Esophagus muscularis mucosa (tissue), 4 donors: ENCODE results near the gene TP53I13. TPM values are rescaled to one million over a fixed set of nuclear protein-coding genes. Genes with fewer than 3 reads are reported as not detected.

ENCODE experiments used
- DNase-seq: peaks from one replicate; pipeline ENCODE4 v3.0.0-alpha.2; 2017; ENCODE audit errors: extremely low spot score
- H3K27ac ChIP-seq, 4 donors: fragments of 200-600 bp; sonication (generic); replicated peaks in 1 of 4; 1 replicate in 3 of 4; 2 replicates in 1 of 4; pipeline ENCODE4 v1.5.1; 2016 to 2019; ENCODE audit warnings: mild to moderate bottlenecking in 1 of 4
- H3K27me3 ChIP-seq, 4 donors: fragments of 200-600 bp; sonication (generic); one replicate each; pipeline versions ENCODE4 v1.5.1 to v1.6.0; 2016 to 2019
- H3K36me3 ChIP-seq, 4 donors: fragments of 200-600 bp; sonication (generic); one replicate each; pipeline ENCODE4 v1.5.1; 2016 to 2019
- H3K4me1 ChIP-seq, 4 donors: fragments of 200-600 bp; sonication (generic); one replicate each; pipeline ENCODE4 v1.5.1; 2016 to 2019
- H3K4me3 ChIP-seq, 4 donors: fragments of 200-600 bp; sonication (generic); 1 replicate in 2 of 4; 2 replicates in 2 of 4; pipeline ENCODE4 v1.5.1; 2016 to 2019; ENCODE audit warnings: mild to moderate bottlenecking in 4 of 4, moderate library complexity in 1 of 4
- H3K9me3 ChIP-seq, 4 donors: fragments of 200-600 bp; sonication (generic); 1 replicate in 3 of 4; 2 replicates in 1 of 4; pipeline ENCODE4 v1.5.1; 2016 to 2019
- CTCF ChIP-seq, 3 experiments: fragments of 200-600 bp in 2 of 3; fragments of 450-650 bp in 1 of 3; sonication (generic) in 2 of 3; IDR thresholded peaks; one replicate each; pipeline ENCODE4 v1.5.1; 2017 to 2019; ENCODE audit warnings: antibody characterized with exemption in 3 of 3, mild to moderate bottlenecking in 2 of 3, moderate library complexity in 1 of 3
- EP300 ChIP-seq: sonication (generic); formaldehyde crosslinking; IDR thresholded peaks from one replicate; pipeline ENCODE4 v1.6.1; 2017; ENCODE audit warnings: antibody characterized with exemption
- POLR2A ChIP-seq: fragments of 450-650 bp; IDR thresholded peaks from one replicate; pipeline ENCODE4 v1.6.1; 2017; ENCODE audit warnings: antibody characterized with exemption, moderate library complexity, mild to moderate bottlenecking, low read depth
- POLR2AphosphoS5 ChIP-seq, 2 donors: sonication (generic); formaldehyde crosslinking; IDR thresholded peaks; one replicate each; pipeline ENCODE4 v1.6.1; 2017; ENCODE audit warnings: antibody characterized with exemption in 2 of 2
- WGBS: methylation state at CpG from one replicate; pipeline ENCODE4 v1.1.5; 2018; 5-methylcytosine and 5-hydroxymethylcytosine counted together
- intact Hi-C: fragments of 100-400 bp; cut with DNase I; formaldehyde crosslinking; loops from one replicate; pipeline ENCODE4 v1.15.1; 2023
- total RNA-seq, 4 donors: library from RNA; depleted of rRNA; stranded (reverse); fragments of >200 nt; gene quantifications; one replicate each; pipeline versions ENCODE4 v1.1.0 to v1.2.1, GENCODE V29; 2016

Gene TP53I13
- total RNA-seq, 4 donors from 2014 or later, result 40.9 to 72.6 (median 55.7) TPM

- intact Hi-C loops, result loop anchor here (5.0 to 10.0 kb wide), 2 partner anchors 37 to 156 kb away; no protein-coding TSS in a partner anchor
- peak overlapping the region in 3 of 4 donors; percentile 9 to 90 (median 15) for H3K27ac ChIP-seq
- peaks cover 84 to 93% (median 90%) of the 10 kb centered on the region in 4 donors for H3K4me1 ChIP-seq
- DNase-seq, result no peak
- TF ChIP-seq EP300, result no peak
- TF ChIP-seq POLR2A, result no peak
- TF ChIP-seq CTCF (IDR thresholded peaks at IDR 0.05), result peak; percentile 22 to 36 (median 28)
- peak; percentile 11 to 27 for TF ChIP-seq POLR2AphosphoS5 (IDR thresholded peaks at IDR 0.05)
- no peaks in the 10 kb centered on the region for H3K36me3 ChIP-seq
- H3K9me3 ChIP-seq, result no peaks in the 10 kb centered on the region
- no peak overlapping the region for H3K4me3 ChIP-seq
- peaks cover 0 to 6% (median 0%) of the 10 kb centered on the region in 4 donors for H3K27me3 ChIP-seq
Observed at GRCh38 chr17:29619251-29619650, 50.8 kb downstream of the TP53I13 start.

- peaks cover 77 to 83% (median 80%) of the 10 kb centered on the region in 4 donors for H3K4me1 ChIP-seq
- WGBS, result 89% methylated on average over 1 of the region's 4 CpGs
Observed at GRCh38 chr17:29620271-29620670, 51.8 kb downstream of the TP53I13 start.

GRCh38 chr17:29620779-29621500, 52.4 kb downstream of the TP53I13 start:
- Histone ChIP-seq H3K27me3 (peaks cover 0 to 6% (median 0%) of the 10 kb centered on the region in 4 donors), H3K4me3 (peak overlapping the region; percentile 73 to 85 (median 78)), H3K9me3 (no peaks in the 10 kb centered on the region), H3K27ac (peak overlapping the region; percentile 88 to 92 (median 90)), H3K36me3 (no peaks in the 10 kb centered on the region), H3K4me1 (peaks cover 72 to 76% (median 74%) of the 10 kb centered on the region in 4 donors)
- no peak for TF ChIP-seq CTCF (IDR thresholded peaks at IDR 0.05)
- TF ChIP-seq POLR2AphosphoS5 (IDR thresholded peaks at IDR 0.05), result no peak
- no peak for TF ChIP-seq POLR2A
- TF ChIP-seq EP300, result no peak
- intact Hi-C loops, result loop anchor here (10.0 kb wide), 1 partner anchor 304 kb away; no protein-coding TSS in a partner anchor
- WGBS, result 86% methylated on average over 12 of the region's 12 CpGs
- DNase-seq, result no peak

More at GRCh38 chr17:29620271-29620670, 51.8 kb downstream of the TP53I13 start:
- Histone ChIP-seq H3K36me3 (no peaks in the 10 kb centered on the region), H3K4me3 (no peak overlapping the region), H3K27me3 (peaks cover 0 to 6% (median 0%) of the 10 kb centered on the region in 4 donors), H3K27ac (peak overlapping the region in 2 of 4 donors; percentile 88 to 90), H3K9me3 (no peaks in the 10 kb centered on the region)
- TF ChIP-seq POLR2A (no peak), POLR2AphosphoS5 (IDR thresholded peaks at IDR 0.05) (no peak), CTCF (IDR thresholded peaks at IDR 0.05) (no peak), EP300 (no peak)
- no peak for DNase-seq
- intact Hi-C loops, result loop anchor here (10.0 kb wide), 1 partner anchor 305 kb away; no protein-coding TSS in a partner anchor

- H3K27me3 ChIP-seq, result peaks cover 0 to 6% (median 0%) of the 10 kb centered on the region in 4 donors
- DNase-seq, result no peak
- H3K4me3 ChIP-seq, result peak overlapping the region; percentile 73 to 85 (median 78)
- intact Hi-C loops, result loop anchor here (10.0 kb wide), 1 partner anchor 303 kb away; no protein-coding TSS in a partner anchor
- H3K4me1 ChIP-seq, result peaks cover 66 to 71% (median 68%) of the 10 kb centered on the region in 4 donors
- WGBS, result 28% methylated on average over 6 of the region's 8 CpGs
- H3K36me3 ChIP-seq, result no peaks in the 10 kb centered on the region
- H3K9me3 ChIP-seq, result no peaks in the 10 kb centered on the region
- peak overlapping the region; percentile 88 to 92 (median 90) for H3K27ac ChIP-seq
- TF ChIP-seq POLR2AphosphoS5 (IDR thresholded peaks at IDR 0.05) (no peak), POLR2A (no peak), CTCF (IDR thresholded peaks at IDR 0.05) (no peak), EP300 (no peak)
Observed at GRCh38 chr17:29621751-29622194, 53.3 kb downstream of the TP53I13 start.

Other genes with a start within 250 kb of the TP53I13 start
- 10 to 100 TPM; 48.7 to 73.1 (median 58.9) TPM for gene TAOK1, start 178.3 kb upstream of the TP53I13 start, total RNA-seq
- 10 to 100 TPM in 3 of 4 donors, 1 to 10 TPM in 1; 6.8 to 18.3 (median 11.9) TPM for gene ABHD15, start 1.7 kb upstream of the TP53I13 start, total RNA-seq
- 10 to 100 TPM; 28.7 to 50.4 (median 39.9) TPM for gene GIT1, start 20.9 kb downstream of the TP53I13 start, total RNA-seq
- gene ANKRD13B, start 24.4 kb downstream of the TP53I13 start, total RNA-seq, result 10 to 100 TPM in 3 of 4 donors, 1 to 10 TPM in 1; 8.0 to 16.1 (median 13.4) TPM
- 10 to 100 TPM; 43.7 to 67.7 (median 46.9) TPM for gene CORO6, start 54.2 kb downstream of the TP53I13 start, total RNA-seq